PFSK-1 (cell line): ENCODE data around the gene DIRAS3.

Experiments
- FOXP2 ChIP-seq: optimal IDR thresholded peaks from 2 replicates; pipeline ENCODE3; 2011; ENCODE audit warnings: borderline replicate concordance, control low read depth, inconsistent platforms; ENCODE audit not compliant: insufficient read depth; ENCODE audit errors: extremely low read length, extremely low read depth
- POLR2AphosphoS5 ChIP-seq: IDR thresholded peaks from 2 replicates; pipeline ENCODE4 v1.6.1; 2012; ENCODE audit warnings: low read depth, mild to moderate bottlenecking, control low read depth, low read length, moderate library complexity
- REST ChIP-seq, 2 experiments: IDR thresholded peaks; 2 replicates each; pipeline versions ENCODE4 v1.6.1 to v1.8.0; 2011 to 2012; ENCODE audit warnings: low read depth in 2 of 2, low read length in 2 of 2, control low read depth in 1 of 2, inconsistent platforms in 1 of 2, mild to moderate bottlenecking in 1 of 2, moderate library complexity in 1 of 2; ENCODE audit not compliant: insufficient read depth in 1 of 2
- SIN3A ChIP-seq: IDR thresholded peaks from 2 replicates; pipeline ENCODE4 v1.6.1; 2012; ENCODE audit warnings: mild to moderate bottlenecking, low read length, moderate library complexity, borderline replicate concordance; ENCODE audit not compliant: insufficient read depth
- TAF1 ChIP-seq: IDR thresholded peaks from 2 replicates; pipeline ENCODE4 v1.6.1; 2012; ENCODE audit warnings: low read length, control low read depth, borderline replicate concordance; ENCODE audit not compliant: insufficient read depth

Gene DIRAS3

GRCh38 chr1:68045511-68046180, 4.8 kb downstream of the DIRAS3 start:
- TF ChIP-seq FOXP2 (no peak), TAF1 (no peak), SIN3A (no peak), POLR2AphosphoS5 (no peak), REST (IDR thresholded peaks at IDR 0.05; ENCODE audit: insufficient read depth in 1 of 2, low read depth in 2 of 2, low read length in 2 of 2) (no peak)

GRCh38 chr1:68043443-68044090, 6.9 kb downstream of the DIRAS3 start:
- TF ChIP-seq POLR2AphosphoS5 = no peak
- TF ChIP-seq FOXP2 = no peak
- no peak for TF ChIP-seq REST (IDR thresholded peaks at IDR 0.05; ENCODE audit: insufficient read depth in 1 of 2, low read depth in 2 of 2, low read length in 2 of 2)

GRCh38 chr1:68036946-68037345, 13.5 kb downstream of the DIRAS3 start:
- TF ChIP-seq POLR2AphosphoS5 (no peak), FOXP2 (no peak), REST (IDR thresholded peaks at IDR 0.05; ENCODE audit: insufficient read depth in 1 of 2, low read depth in 2 of 2, low read length in 2 of 2) (no peak), SIN3A (no peak)

GRCh38 chr1:68029444-68029843, 21.0 kb downstream of the DIRAS3 start:
- TF ChIP-seq FOXP2 = no peak
- TF ChIP-seq REST (IDR thresholded peaks at IDR 0.05; ENCODE audit: insufficient read depth in 1 of 2, low read depth in 2 of 2, low read length in 2 of 2) = no peak
- no peak for TF ChIP-seq SIN3A
- no peak for TF ChIP-seq POLR2AphosphoS5
- no peak for TF ChIP-seq TAF1
